GM12878 (cell line): Measurements from ENCODE around the gene PRKRA. TPM values are rescaled to one million over a fixed set of nuclear protein-coding genes. Genes with fewer than 3 reads are reported as not detected.

Source experiments
- ATAC-seq: fragments of 200-7000 bp; cut with Tn5 transposase; 3 replicates; pipeline ENCODE4 v1.9.1; 2020; ENCODE audit warnings: mild to moderate bottlenecking, moderate library complexity
- BruUV-seq: library from RNA; stranded (reverse); fragments of 400-500 nt; replicated peaks from 2 replicates; lab custom pipeline; 2021; lab: Mats Ljungman, UMichigan
- CTCF ChIA-PET: fragments of 300-600 bp; sonication (Branson Sonifier 250); formaldehyde crosslinking; extraction: SDS; loops from one replicate; lab custom pipeline; 2021; ENCODE audit warnings: inconsistent platforms; lab: Yijun Ruan, JAX
- POLR2A ChIA-PET: fragments of 350-600 bp; formaldehyde crosslinking; extraction: SDS; loops from one replicate; lab custom pipeline; 2021; ENCODE audit warnings: inconsistent platforms; lab: Charles Lee
- RAD21 ChIA-PET: fragments of 300-600 bp; sonication (Branson Sonifier 250); formaldehyde crosslinking; loops from one replicate; lab custom pipeline; 2023; ENCODE audit warnings: antibody characterized with exemption; ENCODE audit not compliant: unreplicated experiment; lab: Charles Lee
- SMC1A ChIA-PET: fragments of 300-600 bp; sonication (Branson Sonifier 250); formaldehyde crosslinking; loops from one replicate; lab custom pipeline; 2023; ENCODE audit not compliant: unreplicated experiment, uncharacterized antibody; lab: Charles Lee
- DNase-seq: peaks from one replicate; pipeline ENCODE4 v3.0.0-alpha.2; 2011; ENCODE audit warnings: low read depth, low spot score
- FAIRE-seq: peaks from 3 replicates; lab custom pipeline; 2011; peaks lifted over from hg19 to GRCh38; lab: Jason Lieb, UNC
- H2AFZ ChIP-seq: 2 replicates; pipeline ENCODE4 v1.6.0; 2011; ENCODE audit warnings: low read depth, low read length, control low read depth; ENCODE audit not compliant: control insufficient read depth
- H3K27ac ChIP-seq: 2 replicates; pipeline ENCODE4 v1.5.1; 2011; ENCODE audit warnings: control low read depth; ENCODE audit not compliant: control insufficient read depth, insufficient read depth
- H3K27me3 ChIP-seq, 2 experiments: replicated peaks in 1 of 2; 2 replicates each; pipeline versions ENCODE4 v1.6.0 to v1.6.1; 2011; ENCODE audit warnings: low read length in 1 of 2; ENCODE audit not compliant: control insufficient read depth in 2 of 2, insufficient read depth in 2 of 2
- H3K36me3 ChIP-seq, 2 experiments: 2 replicates each; pipeline ENCODE4 v1.5.1; 2011; ENCODE audit warnings: low read length in 1 of 2; ENCODE audit not compliant: control insufficient read depth in 2 of 2, insufficient read depth in 2 of 2
- H3K4me1 ChIP-seq: 2 replicates; pipeline ENCODE4 v1.6.1; 2011; ENCODE audit warnings: mild to moderate bottlenecking, low read length, moderate library complexity, mixed read lengths; ENCODE audit not compliant: control insufficient read depth, insufficient read depth
- H3K4me2 ChIP-seq: 2 replicates; pipeline ENCODE4 v1.6.0; 2011; ENCODE audit warnings: control low read depth; ENCODE audit not compliant: control insufficient read depth, insufficient read depth
- H3K4me3 ChIP-seq: fragments of 200-600 bp; sonication (generic); 2 replicates; pipeline ENCODE4 v1.5.1; 2016
- H3K79me2 ChIP-seq: 2 replicates; pipeline ENCODE4 v1.6.0; 2011; ENCODE audit warnings: low read length; ENCODE audit not compliant: control insufficient read depth, insufficient read depth
- H3K9ac ChIP-seq: 2 replicates; pipeline ENCODE4 v1.8.0; 2011; ENCODE audit warnings: low read length, control low read depth, mixed read lengths; ENCODE audit not compliant: control insufficient read depth, insufficient read depth
- H3K9me3 ChIP-seq: replicated peaks from 3 replicates; pipeline ENCODE4 v1.5.1; 2011; ENCODE audit warnings: mild to moderate bottlenecking, low read length; ENCODE audit not compliant: control insufficient read depth, insufficient read depth
- H4K20me1 ChIP-seq: 2 replicates; pipeline ENCODE4 v1.6.0; 2011; ENCODE audit not compliant: control insufficient read depth, insufficient read depth
- MYC ChIP-seq: IDR thresholded peaks from 2 replicates; pipeline ENCODE4 v1.6.1; 2011; ENCODE audit warnings: mild to moderate bottlenecking, low read length, moderate library complexity, inconsistent platforms; ENCODE audit not compliant: insufficient read depth, insufficient replicate concordance, insufficient read length, severe bottlenecking
- NFYB ChIP-seq: IDR thresholded peaks from 2 replicates; pipeline ENCODE4 v1.6.1; 2011; ENCODE audit warnings: low read depth, mild to moderate bottlenecking, low read length, improper control_type of control experiment, moderate library complexity; ENCODE audit not compliant: insufficient read depth
- RCOR1 ChIP-seq: conservative IDR thresholded peaks from 2 replicates; pipeline ENCODE4 v1.6.1; 2012; ENCODE audit warnings: low read depth, low read length, improper control_type of control experiment
- SPI1 ChIP-seq: IDR thresholded peaks from 2 replicates; pipeline ENCODE4 v1.6.1; 2011; ENCODE audit warnings: low read depth, mild to moderate bottlenecking, low read length, moderate library complexity, borderline replicate concordance; ENCODE audit not compliant: insufficient read depth
- TBL1XR1 ChIP-seq: IDR thresholded peaks from 2 replicates; pipeline ENCODE4 v1.6.1; 2012; ENCODE audit warnings: low read depth, low read length, improper control_type of control experiment
- TCF12 ChIP-seq: IDR thresholded peaks from 2 replicates; pipeline ENCODE4 v1.6.1; 2011; ENCODE audit warnings: low read depth, mild to moderate bottlenecking, low read length
- ZNF24 ChIP-seq: fragments of 450-650 bp; IDR thresholded peaks from 2 replicates; pipeline ENCODE4 v1.6.1; 2017; ENCODE audit warnings: antibody characterized with exemption, mild to moderate bottlenecking
- ZNF384 ChIP-seq: IDR thresholded peaks from 2 replicates; pipeline ENCODE4 v1.6.1; 2012; ENCODE audit warnings: low read depth, mild to moderate bottlenecking, low read length, improper control_type of control experiment, borderline replicate concordance
- ZNF622 ChIP-seq: fragments of 450-650 bp; IDR thresholded peaks from 2 replicates; pipeline ENCODE4 v1.6.1; 2017; ENCODE audit warnings: mild to moderate bottlenecking, inconsistent platforms
- WGBS: methylation state at CpG from one replicate; pipeline ENCODE4 v1.1.6; 2016; ENCODE audit warnings: low lambda C conversion rate; ENCODE audit not compliant: insufficient replicate concordance, insufficient coverage; ENCODE audit errors: missing lambda C conversion rate; 5-methylcytosine and 5-hydroxymethylcytosine counted together
- in situ Hi-C: fragments of 300-500 bp; cut with MboI; formaldehyde crosslinking; loops from 9 replicates; pipeline ENCODE4 v1.14.3; 2018; ENCODE audit warnings: mixed read lengths
- intact Hi-C: fragments of 100-400 bp; cut with micrococcal nuclease; formaldehyde crosslinking; loops from one replicate; pipeline ENCODE4 v1.14.2; 2022; ENCODE audit not compliant: unreplicated experiment
- polyA plus RNA-seq, 11 experiments: library from polyadenylated mRNA; depleted of rRNA in 4 of 11; unstranded in 6 of 11; stranded (reverse) in 5 of 11; fragments of >200 nt; fragmentation: Nextera tagmentation in 4 of 11; fragmentation: Illumina TruSeq in 1 of 11; extraction: Ambion mirVana in 4 of 11; extraction: Trizol in 1 of 11; gene quantifications; 1 replicate in 1 of 11; 2 replicates in 10 of 11; pipeline versions ENCODE4 v1.2.1 to v1.2.3, GENCODE V29; 2011 to 2016; ENCODE audit warnings: inconsistent platforms in 2 of 11, missing spikeins in 2 of 11, low read depth in 1 of 11
- total RNA-seq, 4 experiments: library from RNA; depleted of rRNA in 3 of 4; stranded (reverse); fragments of >200 nt in 3 of 4; fragmentation: Illumina TruSeq in 1 of 4; extraction: Trizol in 1 of 4; gene quantifications; 2 replicates each; pipeline versions ENCODE4 v1.2.1 to v1.2.3, GENCODE V29; 2013 to 2021
- TF ChIP-seq, protein P1 (sequence below): fragments of 450-650 bp; IDR thresholded peaks from 2 replicates; pipeline ENCODE4 v1.6.1; 2017; ENCODE audit warnings: antibody characterized with exemption, mild to moderate bottlenecking, moderate library complexity
- TF ChIP-seq, protein P2 (sequence below): fragments of 450-650 bp; IDR thresholded peaks from 2 replicates; pipeline ENCODE4 v1.6.1; 2017; ENCODE audit warnings: mild to moderate bottlenecking, moderate library complexity
- TF ChIP-seq, protein P3 (sequence below): fragments of 450-650 bp; IDR thresholded peaks from 2 replicates; pipeline ENCODE4 v1.6.1; 2017; ENCODE audit warnings: mild to moderate bottlenecking

The PRKRA gene
- total and polyA plus RNA-seq, 10 of the 15 experiments (the other 5 are each of a cell fraction or from before 2014, with no cell fraction given), result 19.1 to 75.6 (median 51.7) TPM

DNA sequence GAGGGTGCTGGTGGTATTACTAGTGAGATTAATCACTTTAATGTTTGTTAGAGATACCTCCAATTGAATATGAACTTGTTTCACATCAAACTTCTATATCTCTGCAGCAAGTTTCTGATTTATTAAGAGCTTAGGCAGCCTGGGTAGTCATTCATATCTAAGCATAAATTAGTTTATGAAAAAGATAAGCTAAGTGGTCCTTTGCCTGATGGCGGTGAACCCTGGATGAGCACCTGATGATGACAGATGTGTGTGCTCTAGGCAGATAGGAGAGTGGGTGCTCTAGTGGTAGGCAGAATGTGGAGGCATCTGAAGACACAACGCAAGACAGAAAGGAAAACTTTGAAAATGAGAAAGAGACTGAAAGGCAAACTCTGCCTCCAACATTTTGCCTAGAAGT lies 22.4 kb upstream of the PRKRA start:
- CTCF ChIA-PET, result interaction anchor here (1.0 to 1.4 kb wide), 2 partner anchors 59 to 76 kb away, joined by 4 to 5 read pairs; no protein-coding TSS in a partner anchor
- no peak overlapping the region for H3K4me2 ChIP-seq
- no peaks in the 10 kb centered on the region for H3K9me3 ChIP-seq
- no peaks in the 10 kb centered on the region; a peak in 1 of 4 replicates for H3K36me3 ChIP-seq
- DNase-seq, result no peak
- no peak for FAIRE-seq
- intact Hi-C loops (loop anchor here (10.0 kb wide), 1 partner anchor 441 kb away; no protein-coding TSS in a partner anchor), in situ Hi-C loops (no loop called here)
- H3K79me2 ChIP-seq, result peaks cover 6% of the 10 kb centered on the region; the same call in 1 of the 2 replicates
- H3K9ac ChIP-seq, result no peak overlapping the region
- no peak overlapping the region for H3K27ac ChIP-seq
- 100% methylated on average over 2 of the region's 2 CpGs for WGBS
- no peaks in the 10 kb centered on the region for H3K27me3 ChIP-seq
- no peaks in the 10 kb centered on the region for H4K20me1 ChIP-seq
- H3K4me1 ChIP-seq, result no peaks in the 10 kb centered on the region
- ATAC-seq, result no peak
- BruUV-seq, result no TSS peak
- H2AFZ ChIP-seq, result no peak overlapping the region
- no peak overlapping the region for H3K4me3 ChIP-seq
- POLR2A ChIA-PET, result interaction anchor here (0.5 kb wide), 1 partner anchor 680 kb away, joined by 4 read pairs; no protein-coding TSS in a partner anchor
- RAD21 ChIA-PET, result no interaction called here
- SMC1A ChIA-PET, result no interaction called here
- TF ChIP-seq, protein P1, sequence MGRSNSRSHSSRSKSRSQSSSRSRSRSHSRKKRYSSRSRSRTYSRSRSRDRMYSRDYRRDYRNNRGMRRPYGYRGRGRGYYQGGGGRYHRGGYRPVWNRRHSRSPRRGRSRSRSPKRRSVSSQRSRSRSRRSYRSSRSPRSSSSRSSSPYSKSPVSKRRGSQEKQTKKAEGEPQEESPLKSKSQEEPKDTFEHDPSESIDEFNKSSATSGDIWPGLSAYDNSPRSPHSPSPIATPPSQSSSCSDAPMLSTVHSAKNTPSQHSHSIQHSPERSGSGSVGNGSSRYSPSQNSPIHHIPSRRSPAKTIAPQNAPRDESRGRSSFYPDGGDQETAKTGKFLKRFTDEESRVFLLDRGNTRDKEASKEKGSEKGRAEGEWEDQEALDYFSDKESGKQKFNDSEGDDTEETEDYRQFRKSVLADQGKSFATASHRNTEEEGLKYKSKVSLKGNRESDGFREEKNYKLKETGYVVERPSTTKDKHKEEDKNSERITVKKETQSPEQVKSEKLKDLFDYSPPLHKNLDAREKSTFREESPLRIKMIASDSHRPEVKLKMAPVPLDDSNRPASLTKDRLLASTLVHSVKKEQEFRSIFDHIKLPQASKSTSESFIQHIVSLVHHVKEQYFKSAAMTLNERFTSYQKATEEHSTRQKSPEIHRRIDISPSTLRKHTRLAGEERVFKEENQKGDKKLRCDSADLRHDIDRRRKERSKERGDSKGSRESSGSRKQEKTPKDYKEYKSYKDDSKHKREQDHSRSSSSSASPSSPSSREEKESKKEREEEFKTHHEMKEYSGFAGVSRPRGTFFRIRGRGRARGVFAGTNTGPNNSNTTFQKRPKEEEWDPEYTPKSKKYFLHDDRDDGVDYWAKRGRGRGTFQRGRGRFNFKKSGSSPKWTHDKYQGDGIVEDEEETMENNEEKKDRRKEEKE, result no peak
- TF ChIP-seq, protein P2, sequence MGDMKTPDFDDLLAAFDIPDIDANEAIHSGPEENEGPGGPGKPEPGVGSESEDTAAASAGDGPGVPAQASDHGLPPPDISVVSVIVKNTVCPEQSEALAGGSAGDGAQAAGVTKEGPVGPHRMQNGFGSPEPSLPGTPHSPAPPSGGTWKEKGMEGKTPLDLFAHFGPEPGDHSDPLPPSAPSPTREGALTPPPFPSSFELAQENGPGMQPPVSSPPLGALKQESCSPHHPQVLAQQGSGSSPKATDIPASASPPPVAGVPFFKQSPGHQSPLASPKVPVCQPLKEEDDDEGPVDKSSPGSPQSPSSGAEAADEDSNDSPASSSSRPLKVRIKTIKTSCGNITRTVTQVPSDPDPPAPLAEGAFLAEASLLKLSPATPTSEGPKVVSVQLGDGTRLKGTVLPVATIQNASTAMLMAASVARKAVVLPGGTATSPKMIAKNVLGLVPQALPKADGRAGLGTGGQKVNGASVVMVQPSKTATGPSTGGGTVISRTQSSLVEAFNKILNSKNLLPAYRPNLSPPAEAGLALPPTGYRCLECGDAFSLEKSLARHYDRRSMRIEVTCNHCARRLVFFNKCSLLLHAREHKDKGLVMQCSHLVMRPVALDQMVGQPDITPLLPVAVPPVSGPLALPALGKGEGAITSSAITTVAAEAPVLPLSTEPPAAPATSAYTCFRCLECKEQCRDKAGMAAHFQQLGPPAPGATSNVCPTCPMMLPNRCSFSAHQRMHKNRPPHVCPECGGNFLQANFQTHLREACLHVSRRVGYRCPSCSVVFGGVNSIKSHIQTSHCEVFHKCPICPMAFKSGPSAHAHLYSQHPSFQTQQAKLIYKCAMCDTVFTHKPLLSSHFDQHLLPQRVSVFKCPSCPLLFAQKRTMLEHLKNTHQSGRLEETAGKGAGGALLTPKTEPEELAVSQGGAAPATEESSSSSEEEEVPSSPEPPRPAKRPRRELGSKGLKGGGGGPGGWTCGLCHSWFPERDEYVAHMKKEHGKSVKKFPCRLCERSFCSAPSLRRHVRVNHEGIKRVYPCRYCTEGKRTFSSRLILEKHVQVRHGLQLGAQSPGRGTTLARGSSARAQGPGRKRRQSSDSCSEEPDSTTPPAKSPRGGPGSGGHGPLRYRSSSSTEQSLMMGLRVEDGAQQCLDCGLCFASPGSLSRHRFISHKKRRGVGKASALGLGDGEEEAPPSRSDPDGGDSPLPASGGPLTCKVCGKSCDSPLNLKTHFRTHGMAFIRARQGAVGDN, result no peak
- no peak for TF ChIP-seq ZNF24
- no peak for TF ChIP-seq RCOR1
- TF ChIP-seq, protein P3, sequence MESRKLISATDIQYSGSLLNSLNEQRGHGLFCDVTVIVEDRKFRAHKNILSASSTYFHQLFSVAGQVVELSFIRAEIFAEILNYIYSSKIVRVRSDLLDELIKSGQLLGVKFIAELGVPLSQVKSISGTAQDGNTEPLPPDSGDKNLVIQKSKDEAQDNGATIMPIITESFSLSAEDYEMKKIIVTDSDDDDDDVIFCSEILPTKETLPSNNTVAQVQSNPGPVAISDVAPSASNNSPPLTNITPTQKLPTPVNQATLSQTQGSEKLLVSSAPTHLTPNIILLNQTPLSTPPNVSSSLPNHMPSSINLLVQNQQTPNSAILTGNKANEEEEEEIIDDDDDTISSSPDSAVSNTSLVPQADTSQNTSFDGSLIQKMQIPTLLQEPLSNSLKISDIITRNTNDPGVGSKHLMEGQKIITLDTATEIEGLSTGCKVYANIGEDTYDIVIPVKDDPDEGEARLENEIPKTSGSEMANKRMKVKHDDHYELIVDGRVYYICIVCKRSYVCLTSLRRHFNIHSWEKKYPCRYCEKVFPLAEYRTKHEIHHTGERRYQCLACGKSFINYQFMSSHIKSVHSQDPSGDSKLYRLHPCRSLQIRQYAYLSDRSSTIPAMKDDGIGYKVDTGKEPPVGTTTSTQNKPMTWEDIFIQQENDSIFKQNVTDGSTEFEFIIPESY, result no peak
- no peak for TF ChIP-seq SPI1
- no peak for TF ChIP-seq ZNF384
- TF ChIP-seq TBL1XR1, result no peak
- no peak for TF ChIP-seq ZNF622
- no peak for TF ChIP-seq TCF12
- no peak for TF ChIP-seq NFYB
- TF ChIP-seq MYC, result no peak
